H9 (cell line): Measurements from ENCODE around the gene CAMK2G. TPM values are rescaled to one million over a fixed set of nuclear protein-coding genes. Genes with fewer than 3 reads are reported as not detected.

Experiments used
- DNase-seq: peaks from one replicate; pipeline ENCODE4 v3.0.0-alpha.2; 2017
- H2AFZ ChIP-seq: one replicate; pipeline ENCODE4 v1.6.1; 2013; ENCODE audit warnings: mild to moderate bottlenecking, low read length, control low read depth, moderate library complexity
- H2AK5ac ChIP-seq: 2 replicates; pipeline ENCODE4 v1.6.1; 2013; ENCODE audit warnings: low read length, control low read depth, mixed read lengths; ENCODE audit not compliant: insufficient read length
- H2BK120ac ChIP-seq: one replicate; pipeline ENCODE4 v1.6.1; 2013; ENCODE audit warnings: low read depth, mild to moderate bottlenecking, low read length, control low read depth, inconsistent platforms; ENCODE audit not compliant: poor library complexity, severe bottlenecking
- H2BK12ac ChIP-seq: 2 replicates; pipeline ENCODE4 v1.6.1; 2013; ENCODE audit warnings: low read length, control low read depth, mixed read lengths, low read depth; ENCODE audit not compliant: insufficient read length
- H2BK15ac ChIP-seq: 2 replicates; pipeline ENCODE4 v1.6.1; 2013; ENCODE audit warnings: low read depth, low read length, control low read depth
- H2BK20ac ChIP-seq: one replicate; pipeline ENCODE4 v1.6.1; 2013; ENCODE audit warnings: low read depth, mild to moderate bottlenecking, low read length, control low read depth, inconsistent platforms; ENCODE audit not compliant: poor library complexity, severe bottlenecking
- H2BK5ac ChIP-seq: 2 replicates; pipeline ENCODE4 v1.6.1; 2013; ENCODE audit warnings: low read length, control low read depth, mixed read lengths; ENCODE audit not compliant: insufficient read length
- H3K14ac ChIP-seq: 2 replicates; pipeline ENCODE4 v1.6.1; 2013; ENCODE audit warnings: low read length, control low read depth; ENCODE audit not compliant: insufficient read depth
- H3K18ac ChIP-seq: 2 replicates; pipeline ENCODE4 v1.6.1; 2013; ENCODE audit warnings: low read depth, mild to moderate bottlenecking, mixed read lengths, low read length, control low read depth; ENCODE audit not compliant: insufficient read length
- H3K23ac ChIP-seq: 2 replicates; pipeline ENCODE4 v1.6.1; 2013; ENCODE audit warnings: low read length, control low read depth, mixed read lengths, low read depth; ENCODE audit not compliant: insufficient read length
- H3K23me2 ChIP-seq: 2 replicates; pipeline ENCODE4 v1.6.1; 2013; ENCODE audit warnings: low read depth, mild to moderate bottlenecking, mixed read lengths, low read length, control low read depth; ENCODE audit not compliant: insufficient read length, poor library complexity, severe bottlenecking
- H3K27ac ChIP-seq: 2 replicates; pipeline ENCODE4 v1.5.1; 2013; ENCODE audit warnings: low read length, control low read depth, mixed read lengths, low read depth; ENCODE audit not compliant: insufficient read length
- H3K27me3 ChIP-seq: 2 replicates; pipeline ENCODE4 v1.6.1; 2013; ENCODE audit warnings: low read length, control low read depth, inconsistent platforms; ENCODE audit not compliant: insufficient read depth
- H3K4ac ChIP-seq: 2 replicates; pipeline ENCODE4 v1.6.1; 2013; ENCODE audit warnings: low read depth, mild to moderate bottlenecking, control low read depth, inconsistent platforms, low read length, moderate library complexity
- H3K4me1 ChIP-seq: 2 replicates; pipeline ENCODE4 v1.6.1; 2013; ENCODE audit warnings: low read length, control low read depth, inconsistent platforms; ENCODE audit not compliant: insufficient read depth
- H3K4me2 ChIP-seq: 2 replicates; pipeline ENCODE4 v1.6.1; 2013; ENCODE audit warnings: low read length, control low read depth, mixed read lengths; ENCODE audit not compliant: insufficient read length, insufficient read depth
- H3K56ac ChIP-seq: 2 replicates; pipeline ENCODE4 v1.6.1; 2013; ENCODE audit warnings: low read depth, mild to moderate bottlenecking, mixed read lengths, low read length, control low read depth; ENCODE audit not compliant: insufficient read length
- H3K79me1 ChIP-seq: 2 replicates; pipeline ENCODE4 v1.6.1; 2013; ENCODE audit warnings: low read depth, mild to moderate bottlenecking, moderate library complexity, low read length, control low read depth, inconsistent platforms; ENCODE audit not compliant: insufficient read depth, poor library complexity, severe bottlenecking
- H3K79me2 ChIP-seq: 2 replicates; pipeline ENCODE4 v1.6.1; 2013; ENCODE audit warnings: low read length, control low read depth, inconsistent platforms; ENCODE audit not compliant: insufficient read depth
- H3K9ac ChIP-seq: 2 replicates; pipeline ENCODE4 v1.6.1; 2013; ENCODE audit warnings: low read length, control low read depth, mixed read lengths; ENCODE audit not compliant: insufficient read length; ENCODE audit errors: extremely low read depth
- H3K9me3 ChIP-seq: one replicate; pipeline ENCODE4 v1.6.1; 2013; ENCODE audit warnings: low read depth, low read length, inconsistent platforms; ENCODE audit not compliant: control insufficient read depth
- H3T11ph ChIP-seq: one replicate; pipeline ENCODE4 v1.6.1; 2013; ENCODE audit warnings: mild to moderate bottlenecking, low read length, control low read depth, inconsistent platforms
- H4K20me1 ChIP-seq: one replicate; pipeline ENCODE4 v1.6.1; 2013; ENCODE audit not compliant: control insufficient read depth, insufficient read length, insufficient read depth
- H4K5ac ChIP-seq: 2 replicates; pipeline ENCODE4 v1.6.1; 2013; ENCODE audit warnings: low read depth, mild to moderate bottlenecking, mixed read lengths, low read length, control low read depth; ENCODE audit not compliant: insufficient read length
- H4K8ac ChIP-seq: replicated peaks from 2 replicates; pipeline ENCODE4 v1.6.1; 2013; ENCODE audit warnings: low read length, control low read depth, mixed read lengths, low read depth; ENCODE audit not compliant: insufficient read length
- H4K91ac ChIP-seq: 2 replicates; pipeline ENCODE4 v1.6.1; 2013; ENCODE audit warnings: low read depth, mild to moderate bottlenecking, moderate library complexity, mixed read lengths, low read length, control low read depth; ENCODE audit not compliant: insufficient read length
- H3K27ac Mint-ChIP-seq, 3 experiments: 2 replicates in 2 of 3; 3 replicates in 1 of 3; pipeline ENCODE4 v1.8.0; 2020 to 2021; ENCODE audit warnings: mixed read lengths in 3 of 3, mild to moderate bottlenecking in 1 of 3, moderate library complexity in 1 of 3
- H3K27me3 Mint-ChIP-seq: 2 replicates; pipeline ENCODE4 v1.8.0; 2021; ENCODE audit warnings: low read depth, mild to moderate bottlenecking, moderate library complexity, mixed read lengths
- H3K36me3 Mint-ChIP-seq, 3 experiments: 2 replicates in 2 of 3; 3 replicates in 1 of 3; pipeline ENCODE4 v1.8.0; 2020 to 2021; ENCODE audit warnings: low read depth in 3 of 3, mixed read lengths in 3 of 3; ENCODE audit not compliant: insufficient read depth in 1 of 3
- H3K4me1 Mint-ChIP-seq, 2 experiments: 2 replicates each; pipeline ENCODE4 v1.8.0; 2020; ENCODE audit warnings: mixed read lengths in 2 of 2
- H3K4me3 Mint-ChIP-seq, 2 experiments: 2 replicates in 1 of 2; 3 replicates in 1 of 2; pipeline ENCODE4 v1.8.0; 2020 to 2021; ENCODE audit warnings: mild to moderate bottlenecking in 2 of 2, mixed read lengths in 2 of 2, moderate library complexity in 1 of 2
- H3K9me3 Mint-ChIP-seq, 2 experiments: 2 replicates in 1 of 2; 3 replicates in 1 of 2; pipeline ENCODE4 v1.8.0; 2020; ENCODE audit warnings: mild to moderate bottlenecking in 2 of 2, mixed read lengths in 2 of 2, moderate library complexity in 1 of 2
- CTCF ChIP-seq: fragments of 200-600 bp; sonication (generic); conservative IDR thresholded peaks from 3 replicates; pipeline ENCODE4 v1.8.0; 2021; ENCODE audit warnings: antibody characterized with exemption, mild to moderate bottlenecking
- WGBS: extraction: QIAGEN DNeasy Blood & Tissue Kit; methylation state at CpG from one replicate; pipeline ENCODE4 v1.1.7; 2013; ENCODE audit warnings: missing lambda C conversion rate, low lambda C conversion rate, mixed read lengths; ENCODE audit not compliant: insufficient read length; ENCODE audit errors: extremely low coverage; 5-methylcytosine and 5-hydroxymethylcytosine counted together
- total RNA-seq: library from RNA; stranded (reverse); gene quantifications from 2 replicates; pipeline ENCODE4 v1.2.1, GENCODE V29; 2021

Gene CAMK2G
- total RNA-seq, 1 experiment from 2014 or later, result 31.8 TPM

GRCh38 chr10:73865107-73865458, 9.3 kb downstream of the CAMK2G start:
- Histone ChIP-seq H3K23ac (no peak overlapping the region), H3T11ph (no peak overlapping the region), H2BK12ac (no peak overlapping the region), H3K79me1 (no peaks in the 10 kb centered on the region), H3K4me1 (no peaks in the 10 kb centered on the region; the same call in 1 of the 2 replicates), H2BK15ac (no peak overlapping the region), H3K18ac (no peak overlapping the region), H4K5ac (no peak overlapping the region), H2BK20ac (no peak overlapping the region), H3K27me3 (no peaks in the 10 kb centered on the region), H3K4me2 (no peak overlapping the region), H3K14ac (no peak overlapping the region), H3K27ac (no peak overlapping the region), H2BK5ac (no peak overlapping the region), H2AK5ac (no peak overlapping the region), H4K20me1 (no peaks in the 10 kb centered on the region), H3K79me2 (no peaks in the 10 kb centered on the region; the same call in 1 of the 2 replicates), H3K23me2 (no peaks in the 10 kb centered on the region), H4K91ac (no peak overlapping the region), H3K4ac (no peak overlapping the region), H3K56ac (no peak overlapping the region), H3K9ac (no peak overlapping the region), H2AFZ (no peak overlapping the region), H4K8ac (no peak overlapping the region), H3K9me3 (no peaks in the 10 kb centered on the region), H2BK120ac (no peak overlapping the region)
- DNase-seq, result no peak
- H3K27me3 Mint-ChIP-seq, result no peaks in the 10 kb centered on the region
- no CpG with 5 or more reads among the region's 8 CpGs for WGBS
- H3K4me3 Mint-ChIP-seq, result no peak overlapping the region
- TF ChIP-seq CTCF, result no peak
- H3K27ac Mint-ChIP-seq, result peak overlapping the region in 2 of 3 experiments; percentile 47 to 63; a peak in 3 of 7 replicates
- H3K36me3 Mint-ChIP-seq, result peaks cover 18 to 42% (median 25%) of the 10 kb centered on the region in 3 experiments; a peak in 6 of 7 replicates
- H3K4me1 Mint-ChIP-seq, result peaks cover 10 to 16% of the 10 kb centered on the region in 2 experiments
- no peaks in the 10 kb centered on the region for H3K9me3 Mint-ChIP-seq
